HUDEP-2 (cell line): Measurements from ENCODE around the gene FBRS.
A peak's percentile ranks its signal among the peaks of the same experiment; 100 is the strongest.

Source experiments
- DNase-seq, 76 experiments: peaks; one replicate each; lab custom pipeline; 2025; ENCODE audit not compliant: unreplicated experiment in 76 of 76; lab: John Stamatoyannopoulos, UW

The FBRS gene

GRCh38 chr16:30641378-30641982 is 16.8 kb upstream of the FBRS start:
- peak in 32 of 76 experiments; percentile 7 to 49 (median 18) for DNase-seq

DNA sequence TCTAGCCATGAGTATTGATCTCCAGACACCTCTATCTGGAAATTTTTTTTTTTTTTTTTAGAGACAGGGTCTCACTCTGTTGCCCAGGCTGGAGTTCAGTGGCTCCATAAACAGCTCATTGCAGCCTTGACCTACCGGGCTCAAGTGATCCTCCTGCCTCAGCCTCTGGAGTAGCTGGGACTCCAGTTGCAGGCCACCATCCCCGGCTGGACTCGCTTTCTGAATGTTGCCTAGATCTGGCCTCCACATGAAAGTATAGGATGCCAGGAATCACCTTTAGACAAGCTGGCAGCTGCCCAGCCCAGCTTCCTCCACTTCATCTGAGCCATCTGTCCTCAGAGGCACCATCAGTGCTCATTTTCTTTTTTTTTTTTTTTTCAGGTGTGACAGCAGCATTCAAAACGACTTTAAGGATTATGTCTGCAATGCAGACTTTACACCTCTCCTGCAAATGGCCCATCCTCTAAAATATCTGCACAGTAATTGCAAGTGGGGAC is 13.8 kb upstream of the FBRS start:
- no peak for DNase-seq

- DNase-seq = no peak
Measured at GRCh38 chr16:30645727-30646126, 12.5 kb upstream of the FBRS start.

GRCh38 chr16:30647274-30647571 is 11.0 kb upstream of the FBRS start:
- DNase-seq = no peak

- peak in 6 of 76 experiments; percentile 28 to 77 (median 38) for DNase-seq
Measured at GRCh38 chr16:30649725-30650368, 8.4 kb upstream of the FBRS start.

- peak in 75 of 76 experiments; percentile 90 to 100 (median 99) for DNase-seq
Measured at GRCh38 chr16:30650369-30651123, 7.7 kb upstream of the FBRS start, which contains the start of gene PRR14. TSS of gene PRR14 (plus strand) at chr16:30650960. CDS start at chr16:30651646, 686 bp downstream.

- DNase-seq = peak in 63 of 76 experiments; percentile 21 to 89 (median 63)
Measured at GRCh38 chr16:30651124-30652004, 6.9 kb upstream of the FBRS start.

- no peak for DNase-seq
Measured at GRCh38 chr16:30652005-30652296, 6.3 kb upstream of the FBRS start.

- DNase-seq = no peak
Measured at GRCh38 chr16:30652718-30653117, 5.5 kb upstream of the FBRS start.

- DNase-seq = no peak
Measured at GRCh38 chr16:30654856-30655255, 3.4 kb upstream of the FBRS start.

GRCh38 chr16:30655815-30656347 is 2.4 kb upstream of the FBRS start:
- DNase-seq = no peak

GRCh38 chr16:30656388-30656787 is 1.8 kb upstream of the FBRS start:
- DNase-seq = no peak

DNA sequence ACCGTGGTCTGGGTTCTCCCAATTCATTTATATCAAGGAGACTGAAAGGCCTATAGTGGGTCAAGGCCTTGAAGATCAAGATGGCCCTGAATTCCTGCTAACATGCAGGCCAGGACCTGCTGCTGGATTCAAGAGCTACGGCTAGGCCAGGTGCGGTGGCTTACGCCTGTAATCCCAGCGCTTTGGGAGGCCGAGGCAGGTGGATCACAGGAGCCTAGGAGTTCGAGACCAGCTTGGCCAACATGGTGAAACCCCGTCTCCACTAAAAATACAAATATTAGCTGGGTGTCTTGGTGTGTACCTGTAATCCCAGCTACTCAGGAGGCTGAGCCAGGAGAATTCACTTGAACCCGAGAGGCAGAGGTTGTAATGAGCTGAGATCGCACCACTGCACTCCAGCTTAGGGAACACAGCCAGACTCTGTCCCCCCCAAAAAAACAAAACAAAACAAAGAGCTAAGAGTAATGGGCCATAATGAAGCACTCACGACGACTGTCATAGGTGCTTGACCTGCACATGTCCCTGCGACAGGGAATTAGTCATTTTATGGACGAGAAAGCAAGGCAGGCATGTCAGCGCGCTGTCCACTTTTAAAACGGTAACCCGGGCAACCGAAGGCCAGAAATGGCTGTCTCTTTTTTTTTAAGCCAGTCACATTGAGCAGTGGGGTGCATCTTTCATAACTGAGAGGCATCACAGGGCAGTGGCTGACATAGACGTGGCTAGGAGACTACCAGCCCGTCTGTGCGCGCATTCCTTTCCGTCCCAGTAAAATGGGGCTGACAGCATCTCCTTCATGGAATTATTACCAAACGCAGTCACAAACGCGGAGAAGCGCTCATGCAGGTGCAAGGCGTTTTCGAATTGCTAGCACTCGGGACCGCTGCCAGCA is 1.0 kb upstream of the FBRS start:
- peak in 3 of 76 experiments; percentile 28 to 80 (median 40) for DNase-seq

DNA sequence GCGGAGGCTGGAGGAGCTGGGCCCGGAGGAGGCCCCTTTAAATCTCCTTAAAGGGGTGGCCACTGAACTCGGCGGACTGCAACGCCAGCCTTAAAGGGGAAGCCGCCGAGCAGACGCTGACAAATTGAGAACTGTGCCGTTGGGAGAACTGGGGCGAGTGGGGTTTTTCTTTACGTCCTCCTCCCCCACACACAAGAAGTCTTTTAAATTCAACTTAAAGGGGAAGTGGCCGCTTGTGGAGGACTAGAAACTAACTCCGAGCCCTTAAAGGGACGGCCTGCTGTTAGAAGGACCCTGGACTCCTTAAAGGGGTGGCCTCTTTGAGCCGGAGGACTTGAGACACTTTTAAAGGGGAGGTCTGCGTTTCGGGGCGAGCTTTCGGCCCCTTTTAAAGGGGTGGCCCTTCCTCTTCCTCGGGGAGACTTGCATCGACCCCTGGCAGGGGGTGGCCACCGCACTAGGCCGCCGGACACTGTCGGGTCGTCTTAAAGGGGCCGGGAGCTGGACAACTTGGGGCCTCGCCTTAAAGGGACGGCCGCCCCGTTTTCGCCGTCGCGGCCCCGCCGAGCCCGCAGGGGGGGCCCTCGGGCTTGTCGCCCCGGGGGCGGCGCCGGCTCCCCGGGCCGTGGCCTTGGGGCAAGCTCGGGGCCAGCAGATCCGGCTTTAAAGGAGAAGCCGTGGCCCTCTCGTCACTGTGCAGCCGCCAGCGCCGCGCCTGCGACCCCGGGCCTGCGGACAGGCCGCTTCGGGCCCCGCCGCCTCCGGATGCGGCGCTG is 688 bp downstream of the FBRS start:
- peak in 47 of 76 experiments; percentile 58 to 94 (median 80) for DNase-seq

DNA sequence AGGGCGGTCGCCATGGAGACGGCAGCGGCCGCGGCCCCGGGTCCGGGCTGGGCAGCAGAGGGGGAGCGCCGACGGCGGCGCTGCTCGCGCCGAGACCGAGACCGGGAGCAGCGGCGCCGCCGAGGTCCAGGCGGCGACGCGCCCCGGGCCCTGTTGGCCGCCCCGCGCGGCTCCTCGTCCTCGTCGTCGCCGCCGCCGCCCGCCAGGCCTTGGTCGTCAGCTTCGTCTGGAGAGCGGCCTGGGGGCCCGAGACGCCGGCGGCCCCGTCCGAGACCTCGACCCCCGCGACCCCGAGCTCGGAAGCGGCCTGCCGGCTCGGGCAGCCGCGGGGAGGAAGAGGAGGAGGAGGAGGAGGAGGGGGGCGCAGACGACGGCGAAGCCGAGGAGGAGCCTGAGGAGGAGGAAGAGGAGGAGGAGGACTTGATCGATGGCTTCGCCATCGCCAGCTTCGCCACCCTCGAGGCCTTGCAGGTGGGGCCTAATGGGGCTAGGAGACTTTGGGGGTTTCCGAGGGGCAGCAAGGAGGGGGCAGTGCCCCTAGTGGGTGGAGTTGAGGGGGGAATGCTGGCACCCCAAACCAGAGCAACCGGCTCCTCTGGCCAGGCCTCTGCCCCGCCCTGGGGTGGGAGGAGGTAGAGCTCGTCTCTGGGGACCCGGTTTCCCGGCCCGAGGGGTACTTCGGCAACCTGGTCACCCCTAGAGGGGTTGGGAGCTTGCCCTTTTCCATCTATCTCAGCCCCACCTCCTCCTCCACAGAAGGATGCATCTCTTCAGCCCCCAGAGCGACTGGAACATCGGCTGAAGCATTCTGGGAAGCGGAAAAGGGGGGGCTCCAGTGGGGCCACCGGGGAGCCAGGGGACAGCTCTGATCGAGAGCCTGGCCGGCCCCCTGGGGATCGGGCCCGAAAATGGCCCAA is 1.5 kb downstream of the FBRS start:
- DNase-seq = peak in 4 of 76 experiments; percentile 7 to 34 (median 20)

- no peak for DNase-seq
Measured at GRCh38 chr16:30660424-30661261, 2.4 kb downstream of the FBRS start.

- no peak for DNase-seq
Measured at GRCh38 chr16:30662449-30662848, 4.2 kb downstream of the FBRS start.
